HPDE6-E6E7 (cell line): ENCODE results near the gene SIRT2.
"Not testable (repeated sequence)": the region's sequence is repeated elsewhere in the genome, so short reads cannot be mapped to it uniquely, and the experiment has no call there.

Experiments
- DNase-seq: peaks from one replicate; pipeline ENCODE4 v3.0.0; 2011; ENCODE audit warnings: missing footprints; ENCODE audit errors: extremely low spot score

SIRT2 gene

DNA sequence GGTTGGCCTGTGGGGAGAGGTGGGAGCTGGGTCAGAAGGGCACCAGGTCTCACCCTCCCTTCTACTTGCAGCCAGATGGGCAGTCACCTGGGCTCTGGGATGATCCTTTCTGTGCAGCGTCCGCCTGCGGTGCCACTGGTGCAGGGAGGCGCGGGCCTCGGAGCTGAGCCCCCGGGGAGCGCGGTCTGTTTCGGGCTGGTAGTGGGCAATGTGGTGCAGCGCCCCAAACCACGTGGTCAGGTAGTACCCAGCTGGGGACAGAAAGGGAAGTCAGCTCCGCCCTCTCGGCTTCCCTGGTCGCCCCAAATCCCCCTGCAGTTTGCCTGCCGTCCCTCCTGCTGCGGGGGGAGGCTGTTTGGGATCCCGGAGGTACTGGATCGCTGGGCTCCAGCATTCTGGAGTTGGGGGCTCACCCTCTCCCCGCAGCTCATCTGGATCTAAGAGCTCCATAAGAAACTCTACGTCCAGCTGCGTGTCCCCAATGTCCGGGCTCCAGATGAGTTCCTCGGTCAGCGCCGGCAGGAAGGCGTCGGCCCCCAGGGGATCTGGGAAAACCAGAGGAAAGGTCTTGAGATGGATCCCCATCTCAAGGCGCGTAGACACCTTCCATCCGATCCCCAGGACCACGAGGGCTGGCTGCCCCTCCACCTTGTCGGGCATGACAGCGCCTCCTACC is 30.1 kb downstream of the SIRT2 start:
- no peak for DNase-seq

DNA sequence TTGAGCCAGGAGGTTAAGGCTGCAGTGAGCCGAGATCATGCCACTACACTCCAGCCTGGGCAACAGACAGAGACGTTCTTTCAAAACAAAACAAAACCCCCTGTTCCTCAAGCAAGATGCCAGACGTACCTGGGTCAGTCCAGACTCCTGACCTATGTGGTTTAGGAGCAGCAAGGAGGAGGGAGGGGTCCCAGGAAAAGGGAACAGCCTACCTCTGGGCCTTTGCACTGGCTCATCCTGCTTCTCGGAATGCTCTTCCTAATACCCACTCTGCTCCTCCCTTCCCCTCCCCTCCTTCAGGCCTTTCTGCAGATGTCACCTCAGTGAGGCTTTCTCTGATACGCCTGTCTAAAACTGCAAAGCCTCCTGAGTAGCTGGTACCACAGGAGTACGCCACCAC is 30.9 kb downstream of the SIRT2 start:
- DNase-seq, result no peak

DNA sequence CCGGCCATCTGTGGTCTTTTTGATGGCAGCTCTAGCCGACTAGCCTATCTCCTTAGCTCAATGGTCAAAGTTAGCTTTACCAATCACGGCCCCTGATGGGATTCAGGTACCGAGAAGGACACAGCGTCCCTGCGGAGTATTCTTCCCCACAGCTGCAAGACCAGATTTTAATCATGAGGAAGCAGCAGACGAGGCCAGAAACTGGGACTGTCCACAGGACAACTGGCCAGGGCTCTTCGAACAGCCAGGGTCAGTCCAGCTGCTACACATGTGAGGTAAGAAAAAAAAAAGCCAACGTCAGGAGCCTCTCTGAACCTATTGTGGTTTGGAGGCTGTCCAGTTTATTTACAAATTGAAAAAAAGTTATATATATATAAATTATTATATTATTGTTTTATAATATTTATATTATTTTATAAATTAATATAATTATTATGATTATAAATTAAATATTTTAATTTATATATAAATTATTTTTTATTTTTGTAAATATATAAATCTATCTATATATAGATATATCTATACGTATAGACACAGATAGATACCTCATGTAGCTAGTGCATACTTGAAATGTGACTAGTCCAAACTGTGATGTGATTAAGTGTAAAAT is 32.1 kb downstream of the SIRT2 start:
- no peak for DNase-seq

DNA sequence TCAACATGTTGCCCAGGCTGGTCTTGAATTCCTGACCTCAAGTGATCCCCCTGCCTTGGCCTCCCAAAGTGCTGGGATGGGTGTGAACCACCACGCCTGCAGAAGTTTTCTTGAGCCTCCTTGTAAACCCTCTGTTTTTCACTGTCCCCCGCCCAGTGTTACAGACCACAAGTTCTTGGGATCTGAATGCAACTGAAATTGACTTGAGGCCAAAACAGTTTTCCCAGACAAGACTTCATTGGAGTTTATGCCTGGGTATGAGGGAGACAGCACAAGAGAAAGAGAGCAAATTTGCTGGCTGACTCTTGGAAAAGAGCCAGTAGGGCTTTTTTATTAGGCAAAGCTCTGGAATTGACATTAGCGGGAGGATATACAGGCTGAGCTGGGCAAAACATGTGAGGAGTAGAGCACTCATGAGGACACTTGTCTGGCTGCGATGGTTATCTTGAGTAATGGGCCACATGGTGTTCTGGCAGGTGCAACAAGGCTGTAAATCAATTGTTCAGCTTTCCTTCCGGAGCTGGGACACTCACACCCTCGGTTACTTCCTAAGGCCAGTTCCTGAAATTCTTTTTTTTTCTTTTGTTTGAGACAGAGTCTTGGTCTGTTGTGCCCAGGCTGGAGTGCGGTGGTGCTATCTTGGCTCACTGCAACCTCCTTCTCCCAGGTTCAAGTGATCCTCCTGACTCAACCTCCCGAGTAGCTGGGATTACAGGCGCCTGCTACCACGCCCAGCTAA is 36.9 kb downstream of the SIRT2 start:
- DNase-seq, result no peak

DNA sequence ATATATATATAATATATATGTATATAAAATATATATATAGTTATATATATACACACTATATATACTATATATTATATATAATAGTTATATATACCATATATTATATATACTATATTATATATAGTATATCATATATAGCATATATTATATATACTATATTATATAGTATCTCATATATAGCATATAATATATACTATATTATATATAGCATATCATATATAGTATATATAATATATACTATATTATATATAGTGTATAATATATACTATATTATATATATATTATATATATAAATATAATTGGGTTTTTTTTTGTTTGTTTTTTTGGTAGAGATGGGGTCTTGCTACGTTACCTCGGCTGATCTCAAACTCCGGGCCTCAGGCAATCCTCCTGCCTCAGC is 38.0 kb downstream of the SIRT2 start:
- no peak for DNase-seq

DNA sequence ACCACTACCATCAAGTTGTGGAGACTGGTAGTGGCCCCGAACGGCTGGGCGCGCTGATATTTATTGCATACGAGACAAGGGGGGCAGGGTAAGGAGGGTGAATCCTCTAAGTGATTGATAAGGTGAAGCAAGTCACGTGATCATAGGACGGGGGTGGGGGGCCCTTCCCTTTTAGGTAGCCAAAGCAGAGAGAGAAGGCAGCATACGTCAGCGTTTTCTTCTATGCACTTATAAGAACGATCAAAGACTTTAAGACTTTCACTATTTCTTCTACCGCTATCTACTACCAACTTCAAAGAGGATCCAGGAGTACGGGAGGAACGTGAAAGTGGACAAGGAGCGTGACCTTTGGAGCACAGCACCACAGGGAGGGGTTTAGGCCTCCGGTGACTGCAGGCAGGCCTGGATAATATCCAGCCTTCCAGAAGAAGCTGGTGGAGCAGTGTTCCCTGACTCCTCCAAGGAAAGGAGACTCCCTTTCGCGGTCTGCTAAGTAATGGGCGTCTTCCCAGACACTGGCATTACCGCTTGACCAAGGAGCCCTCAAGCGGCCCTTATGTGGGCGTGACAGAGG is 39.7 kb downstream of the SIRT2 start:
- not testable (repeated sequence) for DNase-seq

DNA sequence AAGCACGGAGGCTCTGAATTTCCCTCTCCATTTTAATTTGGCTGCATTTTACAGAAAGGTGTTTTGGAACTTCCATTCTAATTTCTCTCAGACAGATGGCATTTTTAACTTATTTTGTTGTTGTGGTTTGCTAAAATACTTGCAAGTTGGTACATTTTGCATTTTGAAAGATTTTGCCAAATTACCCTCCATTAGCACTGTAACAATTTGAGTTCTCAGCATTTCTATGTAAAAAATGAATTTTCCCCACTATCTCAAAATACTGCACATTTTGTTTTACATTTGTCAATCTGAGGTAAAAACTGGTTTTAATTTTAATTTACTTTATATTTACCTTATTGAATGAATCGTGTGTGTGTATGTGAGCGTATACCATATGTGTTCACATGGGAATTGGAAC is 42.6 kb downstream of the SIRT2 start:
- no peak for DNase-seq

DNA sequence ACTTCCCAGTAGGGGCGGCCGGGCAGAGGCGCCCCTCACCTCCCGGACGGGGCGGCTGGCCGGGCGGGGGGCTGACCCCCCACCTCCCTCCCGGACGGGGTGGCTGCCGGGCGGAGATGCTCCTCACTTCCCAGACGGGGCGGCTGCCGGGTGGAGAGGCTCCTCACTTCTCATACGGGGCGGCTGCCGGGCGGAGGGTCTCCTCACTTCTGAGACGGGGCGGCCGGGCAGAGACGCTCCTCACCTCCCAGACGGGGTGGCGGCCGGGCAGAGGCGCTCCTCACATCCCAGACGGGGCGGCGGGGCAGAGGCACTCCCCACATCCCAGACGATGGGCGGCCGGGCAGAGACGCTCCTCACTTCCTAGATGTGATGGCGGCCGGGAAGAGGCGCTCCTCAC is 43.7 kb downstream of the SIRT2 start:
- not testable (repeated sequence) for DNase-seq

DNA sequence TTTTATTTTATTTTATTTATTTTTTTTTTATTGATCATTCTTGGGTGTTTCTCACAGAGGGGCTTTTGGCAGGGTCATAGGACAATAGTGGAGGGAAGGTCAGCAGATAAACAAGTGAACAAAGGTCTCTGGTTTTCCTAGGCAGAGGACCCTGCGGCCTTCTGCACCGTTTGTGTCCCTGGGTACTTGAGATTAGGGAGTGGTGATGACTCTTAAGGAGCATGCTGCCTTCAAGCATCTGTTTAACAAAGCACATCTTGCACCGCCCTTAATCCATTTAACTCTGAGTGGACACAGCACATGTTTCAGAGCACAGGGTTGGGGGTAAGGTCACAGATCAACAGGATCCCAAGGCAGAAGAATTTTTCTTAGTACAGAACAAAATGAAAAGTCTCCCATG is 44.5 kb downstream of the SIRT2 start:
- not testable (repeated sequence) for DNase-seq

DNA sequence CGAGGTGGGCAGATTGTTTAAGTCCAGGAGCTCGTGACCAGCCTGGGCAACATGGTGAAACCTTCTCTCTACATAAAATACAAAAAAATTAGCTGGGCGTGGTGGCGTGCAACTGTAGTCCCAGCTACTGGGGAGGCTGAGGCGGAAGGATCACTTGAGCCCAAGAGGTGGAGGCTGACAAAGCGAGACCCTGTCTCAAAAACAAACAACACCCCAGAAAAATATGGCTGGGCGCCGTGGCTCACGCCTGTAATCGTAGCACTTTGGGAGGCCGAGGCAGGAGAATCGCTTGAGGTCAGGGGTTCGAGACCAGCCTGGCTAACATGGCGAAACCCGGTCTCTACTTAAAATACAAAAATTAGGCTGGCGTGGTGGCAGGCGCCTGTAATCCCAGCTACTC is 46.2 kb downstream of the SIRT2 start:
- no peak for DNase-seq

DNA sequence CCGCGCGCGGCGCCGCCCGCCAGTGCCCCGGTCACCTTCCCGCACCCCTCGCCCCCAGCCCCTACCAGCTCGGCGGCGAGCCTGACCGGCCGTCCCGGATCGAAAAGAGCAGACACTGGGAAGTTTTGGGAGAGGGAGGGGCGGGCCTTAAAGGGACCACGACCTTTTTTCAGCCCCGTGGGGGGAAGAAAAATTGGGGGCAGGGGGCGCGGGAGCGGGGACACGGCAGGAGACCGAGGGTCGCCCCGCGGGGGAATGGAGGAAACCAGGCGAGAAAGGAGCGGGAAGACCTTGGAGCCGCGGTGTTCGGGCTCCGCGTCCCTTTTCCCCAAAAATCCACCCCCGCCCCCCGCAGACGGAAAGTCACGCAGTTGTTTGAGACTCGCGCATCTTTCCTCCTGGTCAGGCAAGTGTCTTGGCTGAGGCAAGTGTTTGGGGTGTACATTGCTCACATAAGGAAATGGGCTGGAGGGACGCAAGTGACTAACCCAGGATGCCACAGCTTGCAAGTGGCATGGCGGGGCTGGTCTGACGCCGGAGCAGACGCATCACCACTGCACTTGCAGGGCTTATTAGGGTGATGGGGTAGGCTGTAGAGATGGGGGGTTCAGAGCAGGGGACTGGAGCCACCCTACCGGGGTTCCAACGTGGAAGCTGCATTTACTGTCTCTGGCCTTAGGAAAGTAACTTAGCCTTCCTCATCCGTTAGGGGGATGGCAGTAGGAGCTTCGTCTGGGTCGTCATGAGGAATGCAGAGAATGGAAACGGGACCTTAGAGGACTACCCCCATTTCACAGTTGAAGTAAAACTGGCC is 47.0 kb downstream of the SIRT2 start:
- peak; percentile 71 for DNase-seq

DNA sequence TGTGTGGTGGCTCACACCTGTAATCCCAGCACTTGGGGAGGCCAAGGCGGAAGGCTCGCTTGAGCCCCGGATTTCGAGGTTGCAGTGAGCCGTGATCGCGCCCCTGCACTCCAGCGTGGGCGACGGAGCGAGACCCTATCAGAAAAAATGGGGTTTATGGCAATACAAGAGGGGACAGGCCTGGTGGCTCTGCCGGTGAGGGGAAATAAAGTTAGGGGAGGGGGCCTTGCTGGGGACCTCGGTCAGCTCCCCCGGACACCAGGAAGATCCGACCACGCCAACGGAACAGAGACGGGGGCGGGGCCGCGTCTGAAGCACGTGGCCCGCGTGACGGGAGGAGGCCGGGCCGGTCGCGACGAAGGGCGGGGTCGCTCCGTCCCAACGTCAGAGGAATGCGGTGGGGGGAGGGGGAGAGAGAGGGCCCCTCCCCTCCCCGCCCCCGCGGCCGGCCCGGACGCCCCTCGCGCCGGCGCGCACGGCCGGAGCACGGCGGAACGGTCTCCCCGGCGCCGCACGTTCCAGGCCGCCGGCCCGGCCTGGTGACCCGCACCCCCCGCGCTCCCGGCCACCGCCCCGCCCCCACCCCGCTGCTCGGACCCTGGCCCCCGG is 47.7 kb downstream of the SIRT2 start:
- peak; percentile 68 for DNase-seq

DNA sequence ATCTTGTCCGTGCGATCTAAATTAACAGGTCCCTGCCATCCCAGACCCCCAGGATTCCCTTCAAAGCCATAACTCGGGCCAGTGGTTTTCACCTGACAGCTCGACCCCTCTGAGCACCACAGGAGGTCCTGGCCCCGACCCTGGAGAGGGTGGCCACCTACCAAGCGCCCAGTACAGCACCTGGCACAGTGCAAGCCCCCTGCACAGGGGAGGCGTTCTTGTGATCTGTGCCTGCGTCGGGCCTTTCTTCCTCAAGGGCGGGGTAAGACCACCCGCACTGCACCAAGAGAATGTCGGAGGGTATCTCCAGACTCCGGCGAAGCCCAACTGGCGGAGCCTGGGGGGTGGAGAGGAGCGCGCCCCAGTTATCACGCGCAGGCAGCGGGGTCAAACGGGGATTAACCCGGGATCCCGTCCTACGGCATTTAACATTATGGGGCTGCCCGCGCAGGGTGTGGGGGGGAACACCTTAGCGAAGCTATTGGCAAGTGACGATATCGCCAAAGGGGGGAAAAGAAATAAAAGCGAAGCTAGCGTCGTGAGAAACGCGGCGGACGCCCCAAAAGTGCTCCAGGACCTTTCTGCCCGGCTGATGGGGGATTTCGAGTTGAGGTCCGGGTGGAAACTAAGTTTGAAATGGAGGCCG is 48.3 kb downstream of the SIRT2 start:
- no peak for DNase-seq

DNA sequence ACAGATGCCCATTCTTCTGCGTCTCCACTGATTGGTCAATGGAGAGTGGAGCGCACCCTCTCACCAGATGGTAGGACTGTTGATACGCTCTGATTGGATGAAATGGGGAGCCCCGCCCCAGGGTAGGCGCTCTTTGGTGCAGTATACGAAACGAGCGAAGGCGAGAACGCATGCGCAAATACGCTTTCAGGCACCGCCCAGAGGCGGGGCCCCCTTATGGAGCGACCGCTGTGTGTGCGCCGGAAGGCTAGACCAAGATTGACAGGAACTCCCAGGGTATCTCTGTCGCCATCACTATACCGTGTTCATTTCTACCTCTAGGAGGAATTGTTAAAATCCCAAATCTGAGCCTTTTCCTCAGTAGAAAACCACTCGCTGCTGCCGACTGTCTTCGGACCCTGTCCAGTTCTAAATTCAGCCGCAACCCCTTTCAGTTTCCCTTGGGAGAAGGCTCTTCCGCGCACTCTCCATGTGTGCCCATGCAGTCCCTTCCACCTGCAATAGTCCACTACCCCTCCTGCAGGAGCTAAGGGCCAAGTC is 48.9 kb downstream of the SIRT2 start:
- peak; percentile 99 for DNase-seq

DNA sequence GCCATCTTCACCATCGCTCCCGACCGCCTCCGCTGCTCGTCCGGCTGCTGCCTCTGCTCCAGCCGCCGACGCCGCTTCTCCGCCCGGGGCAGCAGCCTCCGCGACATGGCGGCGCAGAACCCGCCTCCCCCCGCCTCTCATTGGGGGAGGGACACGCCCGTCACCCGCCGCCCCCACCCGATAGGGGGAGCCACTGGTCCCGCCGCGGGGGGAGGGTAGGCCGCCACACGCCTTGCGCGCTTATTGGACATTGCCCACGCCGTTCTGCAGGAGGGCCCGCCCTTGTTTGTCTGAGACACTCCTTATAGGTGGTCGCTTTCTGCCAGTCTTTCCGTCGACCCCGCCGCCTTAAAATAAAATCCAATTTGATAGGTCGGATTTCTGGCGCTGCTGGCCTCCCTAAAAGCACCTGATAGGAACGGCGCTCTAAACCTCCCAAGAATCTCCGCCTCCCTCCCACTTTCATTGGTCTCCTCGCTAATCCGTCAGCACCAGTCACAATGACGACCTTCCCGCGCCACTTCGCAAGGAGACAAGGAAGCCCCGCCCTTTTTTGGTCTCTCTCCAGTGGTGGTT is 49.5 kb downstream of the SIRT2 start, which contains the start of gene HNRNPL:
TSS of gene HNRNPL (minus strand) at position 127 of the 576 bp plus-strand sequence. CDS start at position 107, 20 bp downstream.
- DNase-seq, result peak; percentile 83

DNA sequence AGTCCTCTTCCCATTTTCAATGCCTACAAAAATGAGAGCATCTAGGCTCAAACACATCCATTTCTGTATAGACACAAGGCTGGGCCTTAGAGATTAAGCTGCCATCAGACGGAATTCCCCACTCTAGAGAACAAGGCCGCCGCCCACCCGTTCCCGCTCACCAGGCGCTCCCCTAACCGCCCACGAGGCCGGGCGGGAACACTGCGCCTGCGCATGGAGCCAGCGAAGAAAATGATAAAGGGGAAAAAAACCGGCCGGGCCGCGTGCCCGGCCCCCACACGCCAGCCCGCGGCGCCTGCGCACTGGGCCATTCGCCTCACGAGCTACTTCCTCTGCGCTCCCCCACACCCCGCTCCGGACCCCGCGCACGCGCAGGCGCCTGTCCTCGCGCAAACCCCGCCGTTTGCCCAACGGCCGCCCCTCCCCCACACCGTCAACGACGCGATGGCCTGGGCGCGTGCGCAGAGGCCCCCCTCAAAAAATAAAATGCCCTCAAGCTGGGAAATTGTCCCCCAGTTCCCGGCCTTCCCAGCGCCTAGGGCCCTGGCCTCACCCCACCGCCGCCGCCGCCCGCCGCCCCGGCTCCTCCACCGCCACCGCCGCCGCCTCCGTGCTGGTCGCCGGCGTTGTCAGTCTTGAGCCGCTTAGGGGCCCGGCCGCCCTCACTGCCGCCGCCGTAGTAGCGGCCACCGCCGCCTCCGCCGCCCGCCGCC is 50.1 kb downstream of the SIRT2 start:
- peak; percentile 91 for DNase-seq

DNA sequence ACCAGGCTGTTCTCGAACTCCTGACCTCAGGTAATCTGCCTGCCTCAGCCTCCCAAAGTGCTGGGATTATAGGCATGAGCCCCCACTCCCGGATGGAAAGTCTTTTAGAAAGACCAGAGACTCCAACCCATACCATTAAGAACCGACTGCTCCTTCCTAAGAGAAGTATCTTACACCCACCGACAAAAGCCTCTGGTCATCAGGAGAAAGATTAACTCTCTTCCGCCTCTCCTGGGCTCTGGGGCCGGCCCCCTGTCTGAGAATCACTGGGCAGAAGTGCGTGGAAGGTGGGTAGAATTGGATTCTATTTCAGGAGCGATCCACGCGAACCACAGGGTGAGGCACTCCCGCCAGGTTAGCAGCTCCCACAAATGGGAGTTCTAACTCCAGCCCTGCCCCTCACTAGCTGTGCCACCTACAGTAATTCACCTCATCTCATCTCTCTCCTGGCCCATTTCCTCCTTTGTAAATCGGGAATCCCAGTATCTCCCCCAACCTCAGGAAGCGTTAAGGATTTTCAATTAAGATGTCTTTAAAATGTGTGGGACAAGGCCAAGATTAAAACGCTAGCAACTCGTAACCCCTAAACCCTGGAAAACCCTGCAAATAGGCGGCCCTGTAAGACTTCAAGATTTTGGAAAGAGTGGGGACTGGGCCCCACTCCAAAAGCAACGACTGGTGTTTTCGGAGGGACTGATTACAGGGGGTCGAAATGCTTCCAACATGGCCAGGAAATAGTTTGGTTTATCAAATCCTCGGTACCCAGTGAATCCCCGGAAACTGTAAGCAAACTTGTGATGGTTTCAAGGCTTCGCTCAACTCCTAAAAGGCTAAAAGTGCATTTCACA is 50.9 kb downstream of the SIRT2 start:
- DNase-seq, result no peak

DNA sequence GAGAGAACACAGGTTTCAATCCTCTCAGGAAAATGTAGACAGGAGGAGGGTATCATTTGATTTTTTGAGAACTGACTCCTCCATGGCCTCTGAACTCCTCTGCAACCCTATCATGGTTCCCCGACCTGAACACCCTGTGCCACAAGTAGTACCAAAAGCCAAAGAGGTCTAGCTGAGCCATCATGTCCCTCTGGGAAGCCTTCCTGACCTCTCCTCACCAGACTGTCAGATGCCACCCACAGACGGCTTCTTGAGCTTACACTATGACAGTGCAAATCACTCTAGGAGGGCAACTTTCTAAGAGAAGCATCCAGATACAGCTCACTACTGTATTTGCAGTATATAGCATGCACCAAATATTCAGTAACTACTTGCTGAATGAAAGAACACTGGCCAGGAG is 53.3 kb downstream of the SIRT2 start:
- DNase-seq, result no peak
